ENCODE measurements around the gene CPPED1. TPM values are rescaled to one million over a fixed set of nuclear protein-coding genes. Genes with fewer than 3 reads are reported as not detected.

CPPED1 gene
- total and polyA plus RNA-seq, 2 of the 4 experiments (the other 2 are of a cell fraction): 5.1 to 6.5 TPM

GRCh38 chr16:12781777-12782176 is 21.9 kb downstream of the CPPED1 start:
- Histone ChIP-seq H2BK5ac (ENCODE audit: low read depth, low read length, poor library complexity, severe bottlenecking) (no peak overlapping the region), H4K8ac (ENCODE audit: low read depth in 2 of 2, low read length in 2 of 2) (no peak overlapping the region), H3K36me3 (ENCODE audit: control insufficient read depth, insufficient read depth, low read length) (peaks cover 2% of the 10 kb centered on the region; the same call in 1 of the 2 replicates), H2BK120ac (ENCODE audit: low read depth, low read length) (no peak overlapping the region), H3K56ac (ENCODE audit: extremely low read depth, insufficient read depth, low read length) (no peak overlapping the region), H3K9me1 (ENCODE audit: insufficient read depth, low read length) (no peaks in the 10 kb centered on the region), H2AFZ (replicated peaks; ENCODE audit: low read length, poor library complexity) (no peak overlapping the region), H3K27me3 (ENCODE audit: control insufficient read depth, insufficient read depth, low read length) (no peaks in the 10 kb centered on the region), H2BK20ac (ENCODE audit: low read depth, low read length) (no peak overlapping the region), H3K9me3 (ENCODE audit: control insufficient read depth, insufficient read depth, low read length) (peaks cover 2% of the 10 kb centered on the region; the same call in 1 of the 2 replicates), H3K4me1 (ENCODE audit: control insufficient read depth, insufficient read depth, low read length) (no peaks in the 10 kb centered on the region), H3K18ac (ENCODE audit: low read depth, low read length) (no peak overlapping the region), H3K14ac (replicated peaks; ENCODE audit: low read depth, low read length) (no peak overlapping the region), H3K79me1 (ENCODE audit: low read depth in 1 of 2, low read length in 2 of 2) (no peaks in the 10 kb centered on the region), H3K23ac (ENCODE audit: low read depth, low read length) (no peak overlapping the region), H4K5ac (ENCODE audit: low read depth, low read length) (no peak overlapping the region), H4K91ac (ENCODE audit: insufficient read depth, low read depth, low read length) (no peak overlapping the region), H2AK5ac (ENCODE audit: low read depth, low read length) (no peak overlapping the region), H3K4ac (ENCODE audit: low read depth, low read length) (no peak overlapping the region), H3K4me2 (ENCODE audit: low read depth, low read length) (no peak overlapping the region), H2BK15ac (ENCODE audit: low read depth, low read length) (no peak overlapping the region), H4K20me1 (ENCODE audit: insufficient read depth, low read length) (no peaks in the 10 kb centered on the region), H3K27ac (ENCODE audit: insufficient read depth, low read length) (no peak overlapping the region), H2AK9ac (replicated peaks; ENCODE audit: low read depth, low read length, poor library complexity) (no peak overlapping the region), H3K9ac (ENCODE audit: low read depth, low read length) (no peak overlapping the region), H3K4me3 (ENCODE audit: insufficient read depth, low read depth, low read length) (no peak overlapping the region)
- no peak for DNase-seq
- in situ Hi-C loops (cut with MboI; ENCODE audit: low sequenced_read_pairs): no loop called here
- ATAC-seq (ENCODE audit: low read depth): no peak
- no TSS peak for BruUV-seq (replicated peaks)
- ChIA-PET POLR2A (ENCODE audit: unreplicated experiment) (no interaction called here), CTCF (no interaction called here)
- no peak for TF ChIP-seq ELK1 (IDR thresholded peaks at IDR 0.05; ENCODE audit: borderline replicate concordance, low read depth, low read length)
- TF ChIP-seq CHD1 (IDR thresholded peaks at IDR 0.05; ENCODE audit: low read depth, low read length): no peak
- TF ChIP-seq CTCF (conservative IDR thresholded peaks at IDR 0.05; ENCODE audit: low read depth, low read length): no peak
- no peak for TF ChIP-seq MAZ (IDR thresholded peaks at IDR 0.05; ENCODE audit: borderline replicate concordance, low read depth, low read length)
- no peak for TF ChIP-seq RFX5 (IDR thresholded peaks at IDR 0.05; ENCODE audit: low read depth, low read length)
- no peak for TF ChIP-seq MXI1 (IDR thresholded peaks at IDR 0.05; ENCODE audit: borderline replicate concordance, low read depth, low read length)
- no peak for TF ChIP-seq SMC3 (IDR thresholded peaks at IDR 0.05; ENCODE audit: low read depth, low read length)
- TF ChIP-seq FOS (IDR thresholded peaks at IDR 0.05; ENCODE audit: low read depth, low read length): no peak
- TF ChIP-seq POLR2A (IDR thresholded peaks at IDR 0.05; ENCODE audit: low read depth, low read length): no peak
- no peak for TF ChIP-seq BHLHE40 (IDR thresholded peaks at IDR 0.05; ENCODE audit: low read depth, low read length)
- no peak for TF ChIP-seq CEBPB (IDR thresholded peaks at IDR 0.05; ENCODE audit: low read depth, low read length)
- TF ChIP-seq NFE2L2 (IDR thresholded peaks at IDR 0.05; ENCODE audit: low read depth, low read length): no peak
- TF ChIP-seq MAFK (IDR thresholded peaks at IDR 0.05; ENCODE audit: low read depth, low read length): no peak
- TF ChIP-seq RCOR1 (IDR thresholded peaks at IDR 0.05; ENCODE audit: insufficient replicate concordance, low read length): no peak
- no peak for TF ChIP-seq USF2 (IDR thresholded peaks at IDR 0.05; ENCODE audit: low read depth, low read length)
- TF ChIP-seq RAD21 (IDR thresholded peaks at IDR 0.05; ENCODE audit: low read length): no peak
- intact Hi-C loops (cut with micrococcal nuclease): no loop called here
- dilution Hi-C loops (cut with HindIII; ENCODE audit: low sequenced_read_pairs, unreplicated experiment): no loop called here
- no CpG with 5 or more reads among the region's 8 CpGs for WGBS, 2 experiments (ENCODE audit: extremely low coverage in 2 of 2, insufficient read length in 1 of 2)

All from IMR-90 (cell line).